ENCODE results near the gene EIF2B1.

GRCh38 chr12:123597100-123597499 is 36.4 kb downstream of the EIF2B1 start:
- no peak for TF ChIP-seq EZH2 (optimal IDR thresholded peaks at IDR 0.05; ENCODE audit: low read depth, low read length)
- TF ChIP-seq, protein P1, sequence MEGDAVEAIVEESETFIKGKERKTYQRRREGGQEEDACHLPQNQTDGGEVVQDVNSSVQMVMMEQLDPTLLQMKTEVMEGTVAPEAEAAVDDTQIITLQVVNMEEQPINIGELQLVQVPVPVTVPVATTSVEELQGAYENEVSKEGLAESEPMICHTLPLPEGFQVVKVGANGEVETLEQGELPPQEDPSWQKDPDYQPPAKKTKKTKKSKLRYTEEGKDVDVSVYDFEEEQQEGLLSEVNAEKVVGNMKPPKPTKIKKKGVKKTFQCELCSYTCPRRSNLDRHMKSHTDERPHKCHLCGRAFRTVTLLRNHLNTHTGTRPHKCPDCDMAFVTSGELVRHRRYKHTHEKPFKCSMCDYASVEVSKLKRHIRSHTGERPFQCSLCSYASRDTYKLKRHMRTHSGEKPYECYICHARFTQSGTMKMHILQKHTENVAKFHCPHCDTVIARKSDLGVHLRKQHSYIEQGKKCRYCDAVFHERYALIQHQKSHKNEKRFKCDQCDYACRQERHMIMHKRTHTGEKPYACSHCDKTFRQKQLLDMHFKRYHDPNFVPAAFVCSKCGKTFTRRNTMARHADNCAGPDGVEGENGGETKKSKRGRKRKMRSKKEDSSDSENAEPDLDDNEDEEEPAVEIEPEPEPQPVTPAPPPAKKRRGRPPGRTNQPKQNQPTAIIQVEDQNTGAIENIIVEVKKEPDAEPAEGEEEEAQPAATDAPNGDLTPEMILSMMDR (IDR thresholded peaks at IDR 0.05; ENCODE audit: low read length): no peak

Data from MM.1S (cell line).